K562 (cell line): Measurements from ENCODE around the gene PPP1R15B. TPM values are rescaled to one million over a fixed set of nuclear protein-coding genes. Genes with fewer than 3 reads are reported as not detected.

Experiments used
- ATAC-seq: fragments of 200-7000 bp; cut with Tn5 transposase; 3 replicates; pipeline ENCODE4 v1.9.1; 2020; ENCODE audit warnings: moderate library complexity
- BruUV-seq: library from RNA; stranded (reverse); fragments of 400-500 nt; replicated peaks from 2 replicates; lab custom pipeline; 2021; lab: Mats Ljungman, UMichigan
- CTCF ChIA-PET: fragments of 300-600 bp; formaldehyde crosslinking; extraction: SDS; loops from one replicate; lab custom pipeline; 2021; ENCODE audit warnings: low intra/inter-chr PET ratio; lab: Yijun Ruan, JAX
- POLR2A ChIA-PET: fragments of 300-600, 350-650 bp; sonication (Branson Sonifier 250); formaldehyde crosslinking; extraction: SDS; loops from one replicate; lab custom pipeline; 2021; ENCODE audit warnings: antibody characterized with exemption, inconsistent platforms; lab: Yijun Ruan, JAX
- DNase-seq, 4 experiments: peaks; one replicate each; pipeline versions ENCODE4 v3.0.0 to v3.0.0-alpha.2; 2011 to 2018; ENCODE audit warnings: low spot score in 3 of 4, mixed read lengths in 3 of 4; ENCODE audit errors: extremely low read depth in 1 of 4
- FAIRE-seq: peaks from 2 replicates; lab custom pipeline; 2011; peaks lifted over from hg19 to GRCh38; lab: Jason Lieb, UNC
- H2AFZ ChIP-seq: 2 replicates; pipeline ENCODE4 v1.6.0; 2011; ENCODE audit warnings: low read depth, low read length, control low read depth, inconsistent platforms
- H3K27ac ChIP-seq: fragments of 200-600 bp; 3 replicates; pipeline ENCODE4 v1.8.0; 2011; ENCODE audit warnings: low read depth, mild to moderate bottlenecking, control low read depth, inconsistent platforms, low read length, moderate library complexity, mixed read lengths; ENCODE audit errors: extremely low read depth
- H3K27me3 ChIP-seq, 2 experiments: fragments of 300-600 bp in 1 of 2; 2 replicates in 1 of 2; 3 replicates in 1 of 2; pipeline versions ENCODE4 v1.6.0 to v1.8.0; 2011; ENCODE audit warnings: inconsistent platforms in 2 of 2, low read length in 2 of 2, mild to moderate bottlenecking in 1 of 2, mixed read lengths in 1 of 2, moderate library complexity in 1 of 2; ENCODE audit not compliant: control insufficient read depth in 2 of 2, insufficient read depth in 2 of 2
- H3K36me3 ChIP-seq: fragments of 300-600 bp; 3 replicates; pipeline ENCODE4 v1.8.0; 2011; ENCODE audit warnings: mild to moderate bottlenecking, low read length, inconsistent platforms; ENCODE audit not compliant: control insufficient read depth, insufficient read depth
- H3K4me1 ChIP-seq, 2 experiments: fragments of 200-600 bp in 1 of 2; replicated peaks in 1 of 2; 2 replicates in 1 of 2; 3 replicates in 1 of 2; pipeline versions ENCODE4 v1.5.1 to v1.8.0; 2011; ENCODE audit warnings: inconsistent platforms in 2 of 2, low read length in 2 of 2, mild to moderate bottlenecking in 1 of 2, mixed read lengths in 1 of 2, moderate library complexity in 1 of 2; ENCODE audit not compliant: control insufficient read depth in 2 of 2, insufficient read depth in 2 of 2
- H3K4me2 ChIP-seq: 2 replicates; pipeline ENCODE4 v1.6.1; 2011; ENCODE audit warnings: low read length, control low read depth, inconsistent platforms, mixed read lengths; ENCODE audit not compliant: insufficient read depth
- H3K4me3 ChIP-seq: fragments of 200-600 bp; sonication (generic), shearing (Covaris generic); 2 replicates; pipeline ENCODE4 v1.5.1; 2016; ENCODE audit warnings: control low read depth, inconsistent platforms
- H3K79me2 ChIP-seq: fragments of 200-600 bp; 3 replicates; pipeline ENCODE4 v1.8.0; 2011; ENCODE audit warnings: low read length, inconsistent platforms; ENCODE audit not compliant: control insufficient read depth, insufficient read depth
- H3K9ac ChIP-seq, 2 experiments: 2 replicates each; pipeline versions ENCODE4 v1.6.0 to v1.6.1; 2011; ENCODE audit warnings: low read depth in 2 of 2, low read length in 2 of 2, control low read depth in 1 of 2, inconsistent platforms in 1 of 2, mild to moderate bottlenecking in 1 of 2, mixed read lengths in 1 of 2; ENCODE audit not compliant: insufficient read depth in 1 of 2
- H3K9me1 ChIP-seq: one replicate; pipeline ENCODE4 v1.6.0; 2011; ENCODE audit warnings: inconsistent platforms, mild to moderate bottlenecking, low read length, moderate library complexity; ENCODE audit not compliant: control insufficient read depth, insufficient read depth
- H3K9me3 ChIP-seq: replicated peaks from 2 replicates; pipeline ENCODE4 v1.5.1; 2011; ENCODE audit warnings: low read depth, low read length, inconsistent platforms; ENCODE audit not compliant: control insufficient read depth, insufficient read depth
- H4K20me1 ChIP-seq: replicated peaks from 2 replicates; pipeline ENCODE4 v1.6.1; 2011; ENCODE audit warnings: low read length, inconsistent platforms, mixed read lengths; ENCODE audit not compliant: control insufficient read depth, insufficient read depth
- ARID1B ChIP-seq: fragments of 450-650 bp; IDR thresholded peaks from 2 replicates; pipeline ENCODE4 v1.6.1; 2016; ENCODE audit warnings: antibody characterized with exemption, mild to moderate bottlenecking, inconsistent platforms
- ASH1L ChIP-seq: fragments of 450-650 bp; IDR thresholded peaks from 2 replicates; pipeline ENCODE4 v1.6.1; 2018; ENCODE audit warnings: borderline replicate concordance, mild to moderate bottlenecking, low read depth; ENCODE audit not compliant: partially characterized antibody
- E2F3 ChIP-seq: fragments of 250-450 bp; sonication (Bioruptor Pico); IDR thresholded peaks from 2 replicates; pipeline ENCODE4 v1.4.0; 2020; ENCODE audit warnings: mild to moderate bottlenecking
- EP300 ChIP-seq: IDR thresholded peaks from 2 replicates; pipeline ENCODE4 v1.6.1; 2012; ENCODE audit warnings: low read length, improper control_type of control experiment
- GATA2 ChIP-seq: sonication (generic); formaldehyde crosslinking; IDR thresholded peaks from 2 replicates; pipeline ENCODE4 v1.4.0; 2020; ENCODE audit warnings: mild to moderate bottlenecking, missing genetic modification reagents
- HNRNPLL ChIP-seq: fragments of 200-400 bp; formaldehyde crosslinking; IDR thresholded peaks from 2 replicates; pipeline ENCODE4 v1.6.1; 2017; ENCODE audit warnings: low read length, low read depth, mild to moderate bottlenecking; ENCODE audit not compliant: poor library complexity, severe bottlenecking
- ILF3 ChIP-seq: fragments of 450-650 bp; IDR thresholded peaks from 2 replicates; pipeline ENCODE4 v1.6.1; 2018; ENCODE audit warnings: antibody characterized with exemption, mild to moderate bottlenecking, moderate library complexity, borderline replicate concordance
- KDM5B ChIP-seq: fragments of 200-600 bp; sonication (generic); IDR thresholded peaks from 2 replicates; pipeline ENCODE4 v1.6.1; 2012; ENCODE audit warnings: low read depth, mild to moderate bottlenecking, moderate library complexity, low read length, control low read depth, inconsistent platforms; ENCODE audit not compliant: insufficient replicate concordance
- LARP7 ChIP-seq: fragments of 450-650 bp; IDR thresholded peaks from 2 replicates; pipeline ENCODE4 v1.6.1; 2016
- NBN ChIP-seq: fragments of 450-650 bp; IDR thresholded peaks from 2 replicates; pipeline ENCODE4 v1.6.1; 2016; ENCODE audit warnings: low read depth, mild to moderate bottlenecking
- NR2F6 ChIP-seq: fragments of 450-650 bp; formaldehyde crosslinking; IDR thresholded peaks from 2 replicates; pipeline ENCODE4 v1.4.0; 2020; ENCODE audit warnings: mild to moderate bottlenecking
- SETDB1 ChIP-seq: IDR thresholded peaks from one replicate; pipeline ENCODE4 v1.6.1; 2012; ENCODE audit warnings: low read length, control low read depth, inconsistent platforms
- SMAD3 ChIP-seq: fragments of 450-650 bp; formaldehyde crosslinking; conservative IDR thresholded peaks from 2 replicates; pipeline ENCODE4 v1.4.0; 2020; ENCODE audit warnings: mild to moderate bottlenecking
- SOX6 ChIP-seq: fragments of 450-650 bp; IDR thresholded peaks from 2 replicates; pipeline ENCODE4 v1.6.1; 2014; ENCODE audit warnings: mild to moderate bottlenecking
- SP1 ChIP-seq: sonication (generic); formaldehyde crosslinking; IDR thresholded peaks from 2 replicates; pipeline ENCODE4 v1.8.1; 2022; ENCODE audit warnings: mild to moderate bottlenecking, missing genetic modification reagents
- SRSF1 ChIP-seq: fragments of 200-400 bp; formaldehyde crosslinking; IDR thresholded peaks from 2 replicates; pipeline ENCODE4 v1.6.1; 2017; ENCODE audit warnings: mild to moderate bottlenecking, low read depth, low read length, moderate library complexity
- TBP ChIP-seq: optimal IDR thresholded peaks from 2 replicates; pipeline ENCODE3; 2011; ENCODE audit warnings: low read depth, low read length, improper control_type of control experiment
- TCF3 ChIP-seq: sonication (generic); formaldehyde crosslinking; IDR thresholded peaks from 2 replicates; pipeline ENCODE4 v1.4.0; 2020; ENCODE audit warnings: mild to moderate bottlenecking, missing genetic modification reagents
- ZFPM2 ChIP-seq: fragments of 250-450 bp; sonication (Bioruptor Pico); IDR thresholded peaks from 2 replicates; pipeline ENCODE4 v1.5.1; 2022; ENCODE audit warnings: mild to moderate bottlenecking
- ZNF253 ChIP-seq: fragments of 250-450 bp; sonication (Bioruptor Pico); conservative IDR thresholded peaks from 2 replicates; pipeline ENCODE4 v1.6.1; 2021; ENCODE audit warnings: mild to moderate bottlenecking
- ZNF282 ChIP-seq: sonication (generic); formaldehyde crosslinking; IDR thresholded peaks from 2 replicates; pipeline ENCODE4 v1.8.1; 2023; ENCODE audit warnings: missing genetic modification reagents
- WGBS: fragments of 100-300 bp; shearing (Covaris generic); methylation state at CpG from one replicate; pipeline ENCODE4 v1.1.6; 2016; ENCODE audit warnings: low coverage, mixed read lengths; ENCODE audit not compliant: insufficient coverage; ENCODE audit errors: missing lambda C conversion rate; 5-methylcytosine and 5-hydroxymethylcytosine counted together
- in situ Hi-C: fragments of 300-500 bp; cut with MboI; formaldehyde crosslinking; loops from 4 replicates; pipeline ENCODE4 v1.15.0; 2018; ENCODE audit warnings: inconsistent platforms, mixed read lengths
- intact Hi-C: fragments of 100-400 bp; cut with micrococcal nuclease; formaldehyde crosslinking; loops from 2 replicates; pipeline ENCODE4 v1.14.2; 2022
- polyA plus RNA-seq, 8 experiments: library from polyadenylated mRNA; depleted of rRNA in 4 of 8; stranded (reverse) in 5 of 8; unstranded in 3 of 8; fragments of >200 nt; fragmentation: Nextera tagmentation in 2 of 8; fragmentation: Illumina TruSeq in 1 of 8; extraction: Ambion mirVana in 2 of 8; extraction: Trizol in 1 of 8; gene quantifications; 2 replicates each; pipeline versions ENCODE4 v1.2.1 to v1.2.3, GENCODE V29; 2011 to 2014; ENCODE audit warnings: inconsistent platforms in 1 of 8, missing spikeins in 1 of 8
- total RNA-seq, 7 experiments: library from RNA; depleted of rRNA in 6 of 7; stranded (reverse); fragments of >200 nt in 6 of 7; fragmentation: Illumina TruSeq in 2 of 7; extraction: Trizol in 2 of 7; gene quantifications; 2 replicates each; pipeline versions ENCODE4 v1.2.1 to v1.2.3, GENCODE V29; 2011 to 2021; ENCODE audit warnings: low replicate concordance in 1 of 7

The PPP1R15B gene
- total and polyA plus RNA-seq, 9 of the 15 experiments (the other 6 are each of a cell fraction or from before 2014, with no cell fraction given) = 17.0 to 48.1 (median 30.8) TPM

- TF ChIP-seq KDM5B (peak; percentile 31), ZNF282 (CRISPR knock-in tag) (no peak), ARID1B (0 out of 2 replicates have a peak, but pooled peaks have one; percentile 11), NBN (no peak)
- TF ChIP-seq, all 486 proteins: peak for 9
Measured at GRCh38 chr1:204418174-204419063, 6.8 kb upstream of the PPP1R15B start (continued).

- H3K9ac ChIP-seq = peak overlapping the region; percentile 35 to 56; a peak in 3 of 4 replicates
- H3K27ac ChIP-seq = peak overlapping the region; percentile 4
- WGBS = 2% methylated on average over 10 of the region's 10 CpGs
- POLR2A ChIA-PET = interaction anchor here (0.9 to 1.7 kb wide), 10 partner anchors 9 to 99 kb away, joined by 3 to 9 read pairs (median 4); partner anchors contain the start of gene MDM4
- DNase-seq = peak; percentile 73 to 84 (median 75)
- H3K4me1 ChIP-seq = peaks cover 32 to 38% of the 10 kb centered on the region in 2 experiments
- CTCF ChIA-PET = no interaction called here
- peak; percentile 85 for FAIRE-seq
- H3K27me3 ChIP-seq = no peaks in the 10 kb centered on the region
- ATAC-seq = peak; percentile 81
- H3K36me3 ChIP-seq = no peaks in the 10 kb centered on the region
- BruUV-seq = no TSS peak
- H3K79me2 ChIP-seq = no peaks in the 10 kb centered on the region; the same call in 2 of the 3 replicates
- no peaks in the 10 kb centered on the region for H3K9me3 ChIP-seq
- H4K20me1 ChIP-seq = 0 out of 2 replicates have a peak, but pooled peaks cover 3% of the 10 kb centered on the region
- no peaks in the 10 kb centered on the region for H3K9me1 ChIP-seq
- H3K4me3 ChIP-seq = no peak overlapping the region
- in situ Hi-C loops (no loop called here), intact Hi-C loops (no loop called here)
- H3K4me2 ChIP-seq = peak overlapping the region; percentile 70
- H2AFZ ChIP-seq = no peak overlapping the region
- no peak for TF ChIP-seq ASH1L
- TF ChIP-seq EP300 = peak; percentile 28
- TF ChIP-seq NR2F6 = no peak
- no peak for TF ChIP-seq SETDB1
- TF ChIP-seq TCF3 (CRISPR knock-in tag) = peak; percentile 43
- no peak for TF ChIP-seq E2F3 (CRISPR knock-in tag)
- peak; percentile 18; the same call in 1 of the 2 replicates for TF ChIP-seq SMAD3
- TF ChIP-seq ZFPM2 = 0 out of 2 replicates have a peak, but pooled peaks have one; percentile 31
- TF ChIP-seq ILF3 = no peak
- no peak for TF ChIP-seq SRSF1
- peak; percentile 94 for TF ChIP-seq HNRNPLL
- TF ChIP-seq LARP7 = peak; percentile 78; the same call in 1 of the 2 replicates
- peak; percentile 81; the same call in 1 of the 2 replicates for TF ChIP-seq GATA2 (CRISPR knock-in tag)
- no peak for TF ChIP-seq TBP
- TF ChIP-seq SP1 (CRISPR knock-in tag) = peak; percentile 66; the same call in 1 of the 2 replicates
- TF ChIP-seq SOX6 = peak; percentile 73; the same call in 1 of the 2 replicates
- TF ChIP-seq ZNF253 (CRISPR knock-in tag) = no peak
Measured at GRCh38 chr1:204417074-204417997, 5.7 kb upstream of the PPP1R15B start.
